ENCODE measurements around the gene PAX7.

DNA sequence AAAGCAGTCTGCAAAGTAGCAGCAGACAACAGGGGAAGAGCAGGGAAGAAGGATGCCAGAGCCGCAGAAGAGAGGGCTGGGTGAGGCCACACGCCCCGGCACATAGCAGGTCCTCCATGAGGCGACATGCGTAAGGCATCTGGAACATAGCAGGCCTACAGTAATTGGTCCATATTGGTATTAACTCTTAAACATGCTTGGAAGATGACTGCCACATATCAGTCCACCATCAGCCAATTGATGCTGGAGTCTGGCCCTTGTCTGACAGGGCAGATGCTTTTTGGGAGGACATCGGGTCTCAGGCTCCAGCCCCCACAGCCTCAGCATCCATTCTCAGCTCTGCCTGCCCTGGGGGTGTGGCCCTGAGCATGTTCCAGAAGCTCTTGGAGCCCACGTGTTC lies 135.1 kb downstream of the PAX7 start:
- TF ChIP-seq POLR2AphosphoS5 (IDR thresholded peaks at IDR 0.05; ENCODE audit: low read depth) (no peak), CTCF (IDR thresholded peaks at IDR 0.05; ENCODE audit: insufficient read depth, low read length) (no peak)

Measured in HL-60 (cell line).